CD4-positive, alpha-beta memory T cell (primary cell): ENCODE results near the gene SIRT3. TPM values are rescaled to one million over a fixed set of nuclear protein-coding genes. Genes with fewer than 3 reads are reported as not detected.

ENCODE experiments used
- CTCF ChIA-PET: fragments of 350-600 bp; sonication (Branson Sonifier 250); formaldehyde crosslinking; loops from one replicate; lab custom pipeline; 2021; ENCODE audit warnings: inconsistent platforms; ENCODE audit not compliant: partially characterized antibody; lab: Charles Lee
- POLR2A ChIA-PET: fragments of 350-600 bp; sonication (Branson Sonifier 250); formaldehyde crosslinking; loops from one replicate; lab custom pipeline; 2021; ENCODE audit not compliant: partially characterized antibody; lab: Charles Lee
- DNase-seq, 5 donors: peaks; one replicate each; pipeline versions ENCODE4 v3.0.0 to v3.0.0-alpha.2; 2020 to 2022; ENCODE audit warnings: mixed read lengths in 1 of 5
- H3K27ac ChIP-seq: one replicate; pipeline ENCODE4 v1.7.0; 2013; ENCODE audit warnings: low read depth, low read length
- H3K27me3 ChIP-seq: 2 replicates; pipeline ENCODE4 v1.7.0; 2013; ENCODE audit warnings: mild to moderate bottlenecking, low read length, moderate library complexity; ENCODE audit not compliant: insufficient read depth
- H3K36me3 ChIP-seq: 2 replicates; pipeline ENCODE4 v1.7.0; 2013; ENCODE audit warnings: mild to moderate bottlenecking, low read length, moderate library complexity; ENCODE audit not compliant: insufficient read depth
- H3K4me1 ChIP-seq: 2 replicates; pipeline ENCODE4 v1.7.0; 2013; ENCODE audit warnings: mild to moderate bottlenecking, low read length, moderate library complexity; ENCODE audit not compliant: insufficient read depth
- H3K4me3 ChIP-seq, 2 donors: one replicate each; pipeline ENCODE4 v1.7.0; 2013; ENCODE audit warnings: low read length in 2 of 2, mild to moderate bottlenecking in 1 of 2
- H3K9me3 ChIP-seq, 2 donors: one replicate each; pipeline ENCODE4 v1.7.0; 2013; ENCODE audit warnings: low read length in 2 of 2, control low read depth in 1 of 2; ENCODE audit not compliant: control insufficient read depth in 1 of 2
- H3K27ac Mint-ChIP-seq, 7 donors: one replicate each; pipeline ENCODE4 v1.8.0; 2020 to 2021; ENCODE audit warnings: mixed read lengths in 7 of 7, mild to moderate bottlenecking in 6 of 7, inconsistent platforms in 3 of 7, moderate library complexity in 3 of 7
- H3K27me3 Mint-ChIP-seq, 2 donors: one replicate each; pipeline ENCODE4 v1.8.0; 2020 to 2021; ENCODE audit warnings: mixed read lengths in 2 of 2
- H3K36me3 Mint-ChIP-seq, 2 donors: one replicate each; pipeline ENCODE4 v1.8.0; 2020 to 2021; ENCODE audit warnings: mixed read lengths in 2 of 2, inconsistent platforms in 1 of 2, mild to moderate bottlenecking in 1 of 2
- H3K4me1 Mint-ChIP-seq, 4 donors: one replicate each; pipeline ENCODE4 v1.8.0; 2020 to 2021; ENCODE audit warnings: mixed read lengths in 4 of 4, mild to moderate bottlenecking in 1 of 4
- H3K4me3 Mint-ChIP-seq, 8 donors: one replicate each; pipeline ENCODE4 v1.8.0; 2020 to 2021; ENCODE audit warnings: mixed read lengths in 8 of 8, mild to moderate bottlenecking in 7 of 8, moderate library complexity in 6 of 8, inconsistent platforms in 3 of 8
- H3K9me3 Mint-ChIP-seq, 8 donors: one replicate each; pipeline ENCODE4 v1.8.0; 2020 to 2021; ENCODE audit warnings: mixed read lengths in 8 of 8, mild to moderate bottlenecking in 5 of 8, inconsistent platforms in 3 of 8, moderate library complexity in 1 of 8
- intact Hi-C: fragments of 100-400 bp; cut with micrococcal nuclease; formaldehyde crosslinking; loops from one replicate; pipeline ENCODE4 v1.15.1; 2023
- polyA plus RNA-seq, 2 donors: library from polyadenylated mRNA; unstranded; fragments of 300-500 nt; fragmentation: Illumina TruSeq; gene quantifications; one replicate each; pipeline ENCODE4 v1.2.3, GENCODE V29; 2021
- total RNA-seq, 2 experiments: library from RNA; stranded (reverse); gene quantifications; one replicate each; pipeline ENCODE4 v1.2.3, GENCODE V29; 2021

The SIRT3 gene
- total and polyA plus RNA-seq, 4 experiments from 2014 or later = 11.2 to 30.7 (median 19.0) TPM

DNA sequence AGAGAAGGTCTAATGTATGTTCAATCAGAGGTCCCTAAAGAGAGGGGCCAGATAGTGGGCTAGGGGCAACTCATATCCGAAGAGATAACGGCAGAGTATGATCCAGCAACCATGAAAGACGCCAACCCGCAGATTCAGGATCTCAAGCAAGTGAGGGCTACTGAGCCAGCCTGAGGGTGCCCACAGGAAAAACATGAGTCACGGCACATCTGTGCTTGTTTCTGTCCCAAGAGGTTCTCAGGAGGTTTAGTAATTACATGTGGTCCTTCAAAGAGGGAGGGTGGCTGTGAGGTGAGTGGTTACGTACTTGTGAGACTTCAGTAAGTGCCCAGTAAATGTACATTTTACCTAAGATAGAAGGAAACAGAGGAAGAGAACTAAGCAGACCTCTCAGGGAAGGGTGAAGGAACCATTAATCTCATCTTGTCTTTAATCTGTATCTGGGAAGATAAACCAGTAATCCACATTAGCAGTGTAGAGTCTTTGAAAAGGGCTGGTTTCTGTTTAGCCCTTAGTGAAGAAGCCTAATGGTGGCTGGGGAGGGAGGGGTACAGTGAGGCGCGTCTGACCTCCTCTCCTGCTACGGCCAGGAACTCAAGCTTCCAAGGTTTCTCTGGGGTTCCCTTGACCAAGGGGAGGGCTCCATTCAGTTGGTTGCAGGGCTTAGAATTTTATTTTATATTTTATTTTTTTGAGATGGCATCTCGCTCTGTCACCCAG is 10.2 kb downstream of the SIRT3 start:
- Histone ChIP-seq H3K36me3 (peaks cover 4% of the 10 kb centered on the region), H3K9me3 (no peaks in the 10 kb centered on the region), H3K27me3 (no peaks in the 10 kb centered on the region), H3K4me1 (no peaks in the 10 kb centered on the region), H3K27ac (no peak overlapping the region), H3K4me3 (no peak overlapping the region)
- no peak for DNase-seq
- Mint-ChIP-seq H3K4me1 (peaks cover 0 to 13% (median 6%) of the 10 kb centered on the region in 4 donors), H3K27ac (peak overlapping the region in 3 of 7 donors; percentile 43 to 84 (median 44)), H3K36me3 (peaks cover 20 to 23% of the 10 kb centered on the region in 2 donors), H3K27me3 (no peaks in the 10 kb centered on the region), H3K9me3 (peaks cover 0 to 1% (median 0%) of the 10 kb centered on the region in 8 donors), H3K4me3 (no peak overlapping the region)
- POLR2A ChIA-PET = no interaction called here
- CTCF ChIA-PET = no interaction called here
- intact Hi-C loops = no loop called here

DNA sequence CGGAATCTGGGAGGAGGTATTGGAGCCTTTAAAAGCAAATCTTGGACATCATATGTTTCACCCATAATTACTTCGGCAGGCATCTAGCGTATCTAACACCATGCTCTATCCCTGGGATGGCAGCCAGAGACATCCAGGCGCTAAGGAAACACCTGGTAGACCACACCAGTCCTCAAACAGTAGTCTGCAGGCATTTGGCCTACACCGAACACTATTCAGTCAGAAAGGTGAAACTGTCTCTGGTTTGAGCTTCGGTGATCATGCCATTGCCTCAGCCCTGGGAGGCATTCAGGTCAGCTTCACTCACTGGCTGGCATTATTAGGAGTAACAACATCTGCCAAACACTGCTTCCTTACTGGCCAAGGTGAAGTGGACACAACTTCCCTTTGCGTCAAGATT is 11.7 kb downstream of the SIRT3 start:
- peaks cover 4% of the 10 kb centered on the region for H3K36me3 ChIP-seq
- no peaks in the 10 kb centered on the region for H3K27me3 Mint-ChIP-seq
- H3K4me1 ChIP-seq = no peaks in the 10 kb centered on the region
- H3K27me3 ChIP-seq = no peaks in the 10 kb centered on the region
- no peak overlapping the region for H3K27ac Mint-ChIP-seq
- ChIA-PET CTCF (interaction anchor here (1.2 kb wide), 1 partner anchor 26 kb away, joined by 3 read pairs; no protein-coding TSS in a partner anchor), POLR2A (interaction anchor here (1.1 to 2.8 kb wide), 2 partner anchors 9 to 16 kb away, joined by 5 to 9 read pairs; no protein-coding TSS in a partner anchor)
- no peak overlapping the region for H3K4me3 ChIP-seq
- H3K36me3 Mint-ChIP-seq = peaks cover 22% of the 10 kb centered on the region in 2 donors
- peaks cover 0 to 10% (median 6%) of the 10 kb centered on the region in 4 donors for H3K4me1 Mint-ChIP-seq
- no peaks in the 10 kb centered on the region for H3K9me3 ChIP-seq
- no peak for DNase-seq
- intact Hi-C loops = no loop called here
- no peak overlapping the region for H3K4me3 Mint-ChIP-seq
- no peak overlapping the region for H3K27ac ChIP-seq
- H3K9me3 Mint-ChIP-seq = peaks cover 0 to 1% (median 0%) of the 10 kb centered on the region in 8 donors

DNA sequence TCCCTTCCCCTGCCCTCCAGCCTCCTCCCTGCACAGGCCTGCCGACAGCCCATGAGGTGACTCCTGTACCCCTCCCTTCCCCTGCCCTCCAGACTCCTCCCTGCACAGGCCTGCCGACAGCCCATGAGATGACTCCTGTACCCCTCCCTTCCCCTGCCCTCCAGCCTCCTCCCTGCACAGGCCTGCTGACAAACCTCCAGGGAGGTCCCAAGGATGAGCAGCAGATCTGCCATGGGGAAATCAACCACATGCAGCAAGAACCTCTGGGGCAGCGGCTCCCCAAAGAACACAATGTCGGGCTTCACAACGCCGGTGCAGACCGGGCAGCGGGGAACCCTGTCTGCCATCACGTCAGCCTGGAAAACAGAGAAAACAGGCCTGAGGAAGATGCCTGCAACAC is 12.3 kb downstream of the SIRT3 start:
- POLR2A ChIA-PET = interaction anchor here (1.1 to 2.8 kb wide), 2 partner anchors 8 to 15 kb away, joined by 5 to 9 read pairs; no protein-coding TSS in a partner anchor

DNA sequence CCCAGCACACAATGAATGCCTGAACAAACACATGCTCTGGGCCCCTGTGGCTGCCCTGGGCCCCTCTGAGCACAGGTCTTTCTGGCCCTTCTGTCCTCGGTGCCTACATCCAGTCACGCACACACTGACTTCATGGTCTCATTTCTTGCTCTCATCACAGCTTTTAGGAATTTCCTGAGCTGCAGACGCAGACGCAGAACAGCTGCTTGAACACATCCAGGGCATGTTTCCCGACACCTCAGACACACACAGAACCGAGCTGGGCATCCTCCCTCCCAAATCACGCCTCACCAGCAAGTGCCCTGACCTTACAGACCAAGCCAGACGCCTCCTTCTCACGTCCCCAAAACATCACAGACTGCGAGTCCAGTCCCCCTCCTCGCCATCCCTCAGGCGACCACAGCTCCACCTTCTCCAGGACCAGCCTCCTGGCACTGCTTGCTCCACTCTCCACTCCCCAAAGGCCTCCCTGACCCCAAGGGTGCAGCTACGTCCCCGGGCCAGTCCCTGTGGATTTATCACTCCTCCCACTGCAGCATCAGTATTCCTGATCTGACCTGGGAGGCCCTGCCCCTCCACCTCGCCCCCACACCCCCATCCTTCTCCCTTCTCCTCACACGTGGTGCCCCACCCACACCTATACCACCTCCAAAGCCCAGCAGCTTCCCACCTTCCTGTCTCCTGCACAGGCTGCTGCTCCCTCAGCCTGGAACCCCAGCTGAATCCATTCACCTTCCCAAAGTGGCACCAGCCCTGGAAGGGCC is 12.9 kb downstream of the SIRT3 start:
- CTCF ChIA-PET = interaction anchor here (0.9 kb wide), 1 partner anchor 25 kb away, joined by 3 read pairs; no protein-coding TSS in a partner anchor
- peaks cover 0 to 1% (median 0%) of the 10 kb centered on the region in 8 donors for H3K9me3 Mint-ChIP-seq
- H3K4me1 Mint-ChIP-seq = peaks cover 0 to 7% (median 3%) of the 10 kb centered on the region in 4 donors
- Histone ChIP-seq H3K27me3 (no peaks in the 10 kb centered on the region), H3K27ac (no peak overlapping the region), H3K4me1 (no peaks in the 10 kb centered on the region), H3K4me3 (no peak overlapping the region), H3K9me3 (no peaks in the 10 kb centered on the region), H3K36me3 (peaks cover 4% of the 10 kb centered on the region)
- peak overlapping the region in 1 of 7 donors; percentile 15 for H3K27ac Mint-ChIP-seq
- intact Hi-C loops = no loop called here
- no peak overlapping the region for H3K4me3 Mint-ChIP-seq
- peaks cover 20 to 25% of the 10 kb centered on the region in 2 donors for H3K36me3 Mint-ChIP-seq
- DNase-seq = no peak
- H3K27me3 Mint-ChIP-seq = no peaks in the 10 kb centered on the region
- POLR2A ChIA-PET = interaction anchor here (1.5 to 2.8 kb wide), 2 partner anchors 11 to 15 kb away, joined by 5 to 9 read pairs; no protein-coding TSS in a partner anchor

More for the DNA sequence above, 12.3 kb downstream of the SIRT3 start:
- no peak overlapping the region for H3K4me3 Mint-ChIP-seq
- H3K9me3 Mint-ChIP-seq = peaks cover 0 to 1% (median 0%) of the 10 kb centered on the region in 8 donors
- no peak overlapping the region for H3K27ac ChIP-seq
- DNase-seq = no peak
- peaks cover 25% of the 10 kb centered on the region in 2 donors for H3K36me3 Mint-ChIP-seq
- H3K36me3 ChIP-seq = peaks cover 4% of the 10 kb centered on the region
- intact Hi-C loops = no loop called here
- peaks cover 0 to 10% (median 5%) of the 10 kb centered on the region in 4 donors for H3K4me1 Mint-ChIP-seq
- H3K27me3 Mint-ChIP-seq = no peaks in the 10 kb centered on the region
- CTCF ChIA-PET = no interaction called here
- H3K4me1 ChIP-seq = no peaks in the 10 kb centered on the region
- H3K4me3 ChIP-seq = no peak overlapping the region
- H3K27me3 ChIP-seq = no peaks in the 10 kb centered on the region
- no peak overlapping the region for H3K27ac Mint-ChIP-seq
- H3K9me3 ChIP-seq = no peaks in the 10 kb centered on the region

DNA sequence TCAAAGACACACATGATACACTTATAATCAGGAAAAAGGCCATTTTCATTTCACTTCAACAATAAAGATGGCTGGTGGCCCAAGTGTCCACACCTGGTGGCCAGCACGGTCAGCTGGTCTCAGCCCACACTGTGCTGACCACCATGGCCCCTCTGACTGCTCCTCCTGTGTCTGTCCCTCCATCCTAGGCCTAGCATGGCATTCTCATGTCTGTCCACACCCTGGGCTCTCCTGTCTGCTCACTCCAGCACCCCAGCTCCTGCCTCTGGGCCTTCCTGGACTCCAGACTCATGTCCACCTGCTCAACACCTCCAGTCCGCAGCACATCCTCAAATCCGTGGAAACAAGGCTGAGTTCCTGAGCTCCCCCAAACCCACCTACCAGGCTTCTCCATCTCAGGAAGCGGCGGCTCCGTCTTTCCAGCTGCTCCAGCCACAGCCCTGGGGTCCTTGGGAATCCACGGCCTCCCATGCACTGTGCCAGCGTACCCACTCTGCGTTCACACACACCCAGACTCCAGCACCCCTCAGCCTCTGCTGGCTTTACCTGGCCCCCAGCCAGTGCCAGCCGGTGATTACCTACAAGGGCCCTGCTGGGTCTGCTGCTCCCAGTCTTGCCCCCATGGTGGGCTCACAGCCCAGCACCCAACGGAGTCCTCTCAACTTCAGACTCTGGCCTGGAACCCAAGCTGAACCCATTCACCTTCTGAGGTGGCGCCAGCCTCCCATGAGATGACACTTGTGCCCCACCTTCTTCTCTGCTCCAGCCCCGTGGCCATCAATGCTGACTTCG is 13.9 kb downstream of the SIRT3 start:
- Histone ChIP-seq H3K36me3 (peaks cover 4% of the 10 kb centered on the region), H3K27ac (no peak overlapping the region), H3K4me3 (no peak overlapping the region), H3K9me3 (no peaks in the 10 kb centered on the region), H3K4me1 (no peaks in the 10 kb centered on the region), H3K27me3 (no peaks in the 10 kb centered on the region)
- ChIA-PET POLR2A (interaction anchor here (1.5 to 2.8 kb wide), 2 partner anchors 10 to 14 kb away, joined by 5 to 9 read pairs; no protein-coding TSS in a partner anchor), CTCF (interaction anchor here (0.9 kb wide), 1 partner anchor 26 kb away, joined by 3 read pairs; no protein-coding TSS in a partner anchor)
- no peak for DNase-seq
- Mint-ChIP-seq H3K27me3 (no peaks in the 10 kb centered on the region), H3K36me3 (peaks cover 25 to 27% of the 10 kb centered on the region in 2 donors), H3K4me1 (peaks cover 0 to 4% (median 3%) of the 10 kb centered on the region in 4 donors), H3K27ac (peak overlapping the region in 1 of 7 donors; percentile 15), H3K4me3 (no peak overlapping the region), H3K9me3 (peaks cover 0 to 3% (median 0%) of the 10 kb centered on the region in 8 donors)
- intact Hi-C loops = no loop called here

DNA sequence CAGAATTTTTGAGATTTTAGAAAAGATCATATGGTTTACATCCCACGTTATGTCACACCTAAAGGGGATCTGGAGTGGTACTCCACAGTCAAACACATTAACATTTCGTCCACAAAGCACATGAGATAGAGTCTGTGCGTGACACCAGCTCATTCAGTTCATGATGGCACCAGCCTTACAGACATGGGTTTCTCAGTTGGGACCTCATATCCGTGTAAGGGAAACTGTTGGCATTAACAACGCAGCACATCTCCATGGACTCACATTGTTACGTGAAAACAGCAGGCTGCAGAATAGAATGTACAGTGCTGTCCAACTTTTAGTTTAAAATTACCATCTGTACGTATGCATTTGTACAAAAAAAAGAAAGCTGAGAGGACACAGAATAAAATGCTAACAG is 14.6 kb downstream of the SIRT3 start:
- CTCF ChIA-PET = no interaction called here
- no peak overlapping the region for H3K4me3 Mint-ChIP-seq
- peaks cover 25 to 27% of the 10 kb centered on the region in 2 donors for H3K36me3 Mint-ChIP-seq
- POLR2A ChIA-PET = no interaction called here
- Histone ChIP-seq H3K4me3 (no peak overlapping the region), H3K9me3 (no peaks in the 10 kb centered on the region), H3K36me3 (peaks cover 4% of the 10 kb centered on the region), H3K27ac (no peak overlapping the region), H3K4me1 (no peaks in the 10 kb centered on the region), H3K27me3 (no peaks in the 10 kb centered on the region)
- no peak for DNase-seq
- no peak overlapping the region for H3K27ac Mint-ChIP-seq
- peaks cover 0 to 3% (median 0%) of the 10 kb centered on the region in 8 donors for H3K9me3 Mint-ChIP-seq
- peaks cover 0 to 4% (median 3%) of the 10 kb centered on the region in 4 donors for H3K4me1 Mint-ChIP-seq
- H3K27me3 Mint-ChIP-seq = no peaks in the 10 kb centered on the region
- intact Hi-C loops = no loop called here
